Measurements from ENCODE around the gene ISCA2.

The ISCA2 gene

DNA sequence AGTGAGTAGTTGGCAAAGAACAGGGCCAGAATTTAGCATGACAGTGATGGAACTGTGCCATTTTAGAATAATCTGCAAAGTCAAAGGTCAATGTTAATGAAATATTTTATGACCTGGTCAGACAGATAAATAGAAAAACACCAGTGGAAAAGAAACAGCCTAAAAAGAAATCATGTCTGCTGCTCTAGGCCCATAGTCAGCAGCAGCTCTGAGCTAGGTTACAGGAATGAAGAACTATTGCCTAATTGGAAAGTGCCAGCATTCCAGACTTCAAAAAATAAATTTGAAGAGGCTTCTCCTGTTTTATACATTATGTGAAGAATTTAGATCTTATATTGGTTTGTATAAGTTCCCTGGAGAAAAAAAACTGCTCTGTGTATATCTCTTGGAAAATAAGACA is 10.2 kb upstream of the ISCA2 start:
- DNase-seq (ENCODE audit: low read depth in 2 of 2): no peak

DNA sequence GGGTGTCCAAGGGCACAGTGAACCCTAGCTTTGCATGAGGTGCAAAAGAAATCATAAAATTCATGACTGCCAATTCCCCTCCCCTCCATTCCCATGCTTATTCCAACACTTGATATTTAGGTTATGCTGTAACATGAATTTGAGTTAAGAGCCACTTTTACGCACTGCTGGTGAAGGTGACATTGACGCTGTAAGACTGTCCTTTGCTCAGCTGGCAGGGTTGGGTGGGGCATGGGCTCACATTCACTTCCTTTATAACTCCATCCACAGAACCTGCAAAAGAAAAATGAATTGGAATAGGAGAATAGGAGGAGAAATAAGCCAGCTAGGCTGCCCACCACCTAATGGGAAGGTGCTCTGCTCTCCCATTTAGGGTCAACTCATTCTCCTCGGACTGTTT is 7.4 kb upstream of the ISCA2 start:
- DNase-seq (ENCODE audit: low read depth in 2 of 2): no peak

DNA sequence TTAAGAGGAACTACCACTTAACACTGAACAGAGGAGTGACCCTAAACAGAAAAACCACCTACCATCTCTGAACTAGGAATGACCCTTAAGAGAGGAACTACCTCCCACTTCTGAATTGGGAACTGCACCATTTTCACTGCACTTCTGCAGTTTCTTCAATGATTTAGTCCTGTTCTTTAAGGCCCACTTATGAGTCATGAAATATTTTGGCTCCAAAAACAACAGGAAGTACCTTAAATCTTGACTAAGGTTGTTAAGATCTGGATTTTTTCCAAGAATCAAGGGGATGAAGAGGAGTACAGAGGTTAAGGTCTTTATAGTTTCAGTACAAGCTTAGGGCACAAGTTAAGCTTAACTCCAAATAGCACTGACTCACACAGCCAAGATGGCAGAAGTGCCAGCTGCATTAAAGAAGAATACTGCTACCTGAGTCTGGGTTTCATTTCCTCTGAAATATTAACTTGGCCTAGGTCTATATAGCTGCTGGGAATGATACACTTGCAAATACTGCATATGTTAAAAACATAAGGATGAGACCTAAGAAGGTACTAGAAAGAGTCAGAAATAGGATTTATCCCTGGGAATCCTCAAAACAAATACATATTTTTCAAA is 4.7 kb upstream of the ISCA2 start:
- DNase-seq (ENCODE audit: low read depth in 2 of 2): no peak

DNA sequence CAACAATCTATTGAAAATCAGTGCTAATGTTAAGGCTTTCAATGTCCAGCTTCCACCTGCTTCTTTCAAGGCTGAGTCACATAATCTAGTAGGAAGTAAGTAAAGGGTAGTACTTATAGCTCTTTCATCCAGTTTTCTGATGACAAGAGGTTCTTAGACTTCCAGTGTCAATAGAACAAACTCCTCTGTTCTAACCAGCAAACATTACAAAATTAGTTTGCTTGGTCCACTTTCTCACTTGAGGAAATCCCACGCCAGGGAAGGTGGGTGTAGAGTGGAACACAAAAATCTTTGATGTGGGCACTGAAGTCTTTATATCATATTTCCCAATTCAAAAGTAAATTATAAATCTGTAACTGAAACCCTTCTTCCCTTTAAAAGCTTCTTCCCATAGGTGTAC is 3.1 kb upstream of the ISCA2 start:
- DNase-seq (ENCODE audit: low read depth in 2 of 2): no peak

DNA sequence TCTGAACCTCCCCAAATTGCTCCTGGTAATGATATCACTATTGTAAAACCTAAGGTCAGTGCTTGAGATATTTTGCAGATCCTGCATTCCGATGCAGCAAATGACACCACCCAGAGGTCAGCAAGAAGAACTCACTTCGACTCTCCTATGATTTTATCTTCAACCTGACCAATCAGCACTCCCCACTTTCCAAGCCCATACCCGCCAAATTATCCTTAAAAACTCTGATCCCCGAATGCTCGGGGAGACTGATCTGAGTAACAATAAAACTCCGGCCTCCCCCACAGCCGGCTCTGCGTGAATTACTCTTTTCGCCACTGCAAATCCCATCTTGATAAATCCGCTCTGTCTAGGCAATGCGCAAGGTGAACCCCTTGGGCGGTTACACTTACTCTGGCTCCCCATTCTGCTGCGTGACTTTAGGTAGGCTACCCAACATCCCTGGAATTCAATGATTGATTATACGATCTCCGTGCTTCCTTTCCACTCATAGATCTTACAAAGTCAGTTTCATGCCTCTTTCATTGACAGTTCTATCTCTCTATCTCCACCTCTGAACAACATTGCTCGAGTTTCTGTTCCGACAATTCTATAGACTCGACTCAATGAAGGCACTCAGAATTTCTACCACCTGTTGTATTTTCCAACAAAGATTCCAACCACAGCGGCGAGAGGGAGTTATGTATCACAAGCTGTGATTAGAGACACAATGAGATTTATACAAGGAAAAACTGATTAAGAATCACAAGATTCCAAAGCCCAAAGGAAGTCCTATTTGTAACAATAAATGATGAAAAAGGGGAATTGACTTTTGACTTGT is 1.4 kb upstream of the ISCA2 start:
- no peak for DNase-seq (ENCODE audit: low read depth in 2 of 2)

DNA sequence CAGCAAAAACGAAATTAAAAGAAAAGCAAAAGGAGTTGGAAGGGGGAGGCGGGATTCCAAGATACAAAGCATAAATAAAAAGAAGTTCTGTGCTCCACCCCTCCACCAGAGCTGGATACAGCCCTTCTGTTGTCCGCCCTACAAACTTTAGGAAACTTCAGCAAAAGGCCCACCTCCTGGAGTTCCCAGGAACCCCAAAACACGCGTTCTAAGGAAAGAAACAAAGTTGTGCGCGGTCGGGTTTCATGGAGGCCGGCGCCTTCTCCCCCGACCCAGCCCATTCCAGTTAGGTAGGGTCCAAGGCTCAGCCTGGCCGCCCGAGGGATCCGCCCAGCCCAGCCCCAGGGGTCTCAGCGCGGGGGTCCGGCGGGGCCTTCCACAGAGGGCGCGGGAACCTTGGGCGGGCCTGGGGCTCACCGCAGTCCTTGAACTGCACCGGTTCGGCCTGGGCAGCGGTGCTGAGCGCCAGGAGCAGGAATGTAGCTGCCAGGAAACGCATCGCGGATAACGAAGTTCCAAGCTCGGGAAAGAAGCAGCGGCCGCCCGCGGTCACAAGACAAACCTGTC is 706 bp upstream of the ISCA2 start, which contains the start of gene NPC2:
NPC2 (minus strand) TSS at position 530 of the 567 bp plus-strand sequence; CDS start at position 499, 31 bp downstream.
- DNase-seq (ENCODE audit: low read depth in 2 of 2): no peak

DNA sequence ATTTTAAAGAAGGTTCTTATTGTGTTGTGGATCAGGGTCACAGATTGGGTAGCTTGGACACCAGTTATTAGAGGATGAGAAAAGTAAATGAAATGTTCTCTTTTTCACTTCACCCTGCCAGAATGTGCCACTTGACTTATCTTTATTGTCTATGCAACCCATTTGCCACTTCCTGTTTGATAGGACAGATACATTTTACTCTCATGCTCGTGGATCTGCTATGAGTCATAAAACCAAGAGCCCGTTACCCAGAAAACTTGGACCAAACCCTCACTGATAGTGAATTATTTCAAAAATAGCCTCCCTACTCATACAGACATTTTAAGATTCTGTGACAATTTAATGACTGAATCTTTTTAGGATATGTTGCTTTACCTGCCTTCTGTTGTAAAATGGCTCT is 1.8 kb downstream of the ISCA2 start:
- DNase-seq (ENCODE audit: low read depth in 2 of 2): no peak

DNA sequence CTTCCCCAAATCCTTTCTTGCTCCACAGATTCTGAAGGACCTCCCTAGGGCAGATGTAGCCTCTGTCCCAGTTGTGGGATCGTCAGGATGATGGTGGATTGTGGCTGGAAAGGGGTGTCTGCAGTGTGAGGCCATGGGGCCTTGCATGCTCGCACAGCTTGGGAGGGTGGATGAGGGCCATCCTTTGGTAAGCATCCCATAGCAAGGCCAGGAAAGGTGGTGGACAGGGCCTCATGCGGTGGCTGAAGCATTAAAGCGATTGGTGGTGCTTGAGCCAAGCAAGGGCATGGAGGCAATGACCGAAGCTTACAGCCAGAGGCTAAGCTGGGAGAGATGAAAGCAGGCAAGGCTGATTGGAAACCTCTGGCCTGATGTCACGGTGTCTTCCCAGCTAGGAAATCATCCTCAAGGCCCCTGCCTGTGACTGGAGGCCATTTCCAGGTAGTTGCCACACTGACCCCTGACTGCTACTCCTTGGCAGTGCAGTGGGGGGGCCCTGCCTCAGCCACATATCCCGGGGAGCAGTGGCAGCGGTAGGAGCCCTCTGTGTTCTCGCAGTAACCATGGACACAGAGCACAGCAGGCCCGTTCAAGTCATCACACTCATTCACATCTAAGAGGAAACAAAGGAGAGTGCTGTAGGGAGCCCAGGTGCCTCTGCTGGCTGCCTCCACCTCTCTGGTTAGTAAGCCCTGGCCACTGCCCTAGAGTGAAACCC is 7.0 kb downstream of the ISCA2 start:
- no peak for DNase-seq (ENCODE audit: low read depth in 2 of 2)

DNA sequence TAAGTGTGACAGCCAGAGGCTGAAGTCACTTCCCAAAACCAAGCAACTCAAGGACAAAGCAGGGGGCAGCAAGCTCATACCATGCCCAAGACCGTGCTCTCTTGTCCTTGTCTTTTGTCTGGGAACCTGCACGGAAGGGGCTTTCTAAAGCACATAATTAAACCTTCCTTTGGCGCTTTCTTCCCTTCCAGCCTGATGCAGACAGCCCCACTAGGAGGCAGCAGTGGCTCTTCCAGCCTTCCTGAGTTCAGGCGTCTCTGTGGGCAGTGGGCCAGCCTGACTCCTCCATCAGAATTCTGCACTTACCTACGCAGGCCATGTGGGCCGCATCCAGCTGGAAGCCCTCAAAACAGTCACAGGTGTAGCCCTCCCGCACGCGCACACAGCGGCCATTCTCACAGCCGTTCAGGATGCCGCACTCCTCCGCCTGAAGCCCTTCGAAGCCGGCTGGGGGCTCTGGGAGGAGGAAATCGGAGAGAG is 7.6 kb downstream of the ISCA2 start:
- DNase-seq (ENCODE audit: low read depth in 2 of 2): no peak

DNA sequence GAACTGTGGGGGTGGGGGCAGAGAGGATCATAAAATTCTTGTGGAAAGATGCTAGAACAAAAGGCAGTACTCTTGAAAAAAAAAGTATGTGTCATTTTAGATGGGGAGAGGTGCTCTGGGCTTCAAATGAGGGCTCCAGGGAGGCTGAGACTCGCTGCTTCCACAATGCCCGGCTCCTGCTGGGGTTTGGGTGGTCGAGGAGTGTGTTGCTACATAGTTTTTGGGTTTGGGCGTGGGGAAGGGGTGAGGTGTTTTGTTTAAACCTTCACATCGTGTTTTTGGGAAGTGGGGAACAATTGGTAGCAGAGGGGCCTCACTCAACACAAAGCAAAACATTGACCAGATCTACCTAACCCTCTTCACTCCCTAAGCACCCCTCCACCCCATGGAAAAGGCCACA is 8.1 kb downstream of the ISCA2 start:
- no peak for DNase-seq (ENCODE audit: low read depth in 2 of 2)

DNA sequence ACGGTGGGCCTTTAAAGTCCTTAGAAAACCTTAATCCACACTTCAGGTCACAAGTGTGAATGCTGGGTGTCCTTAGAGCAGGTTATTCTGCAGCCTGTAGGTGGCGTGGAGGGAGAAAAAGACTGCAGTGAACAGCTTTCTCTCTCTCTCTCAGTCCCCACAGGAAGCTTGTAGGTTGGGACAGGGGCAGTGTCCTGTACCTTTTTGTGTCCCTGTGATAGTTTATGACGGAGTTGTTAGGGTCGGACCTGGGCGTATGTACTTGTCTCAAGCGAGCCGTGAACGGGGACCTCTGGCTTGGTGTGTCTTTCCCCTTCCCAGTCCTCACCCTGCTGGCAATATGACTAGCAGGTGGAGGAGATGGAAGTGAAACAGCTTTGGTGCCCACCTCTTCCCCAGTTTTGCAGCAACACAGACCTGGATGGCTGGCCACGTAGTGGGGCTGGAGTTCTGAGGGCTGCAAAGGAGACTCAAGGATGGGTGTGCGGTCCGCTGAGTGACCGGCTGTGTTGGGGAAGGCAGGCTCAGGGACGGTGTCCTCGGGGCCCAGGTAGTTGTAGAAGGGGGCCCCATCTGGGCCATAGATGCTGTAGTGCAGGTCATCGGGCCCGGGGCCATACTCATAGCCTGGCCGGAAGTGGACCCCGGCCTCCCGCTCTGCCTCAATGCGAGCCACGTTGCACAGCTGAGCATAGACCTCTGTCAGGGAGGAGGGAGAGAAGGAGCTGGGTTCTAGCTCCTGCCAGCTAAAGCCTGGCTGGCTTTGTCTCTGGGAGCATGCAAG is 8.9 kb downstream of the ISCA2 start:
- DNase-seq (ENCODE audit: low read depth in 2 of 2): no peak

DNA sequence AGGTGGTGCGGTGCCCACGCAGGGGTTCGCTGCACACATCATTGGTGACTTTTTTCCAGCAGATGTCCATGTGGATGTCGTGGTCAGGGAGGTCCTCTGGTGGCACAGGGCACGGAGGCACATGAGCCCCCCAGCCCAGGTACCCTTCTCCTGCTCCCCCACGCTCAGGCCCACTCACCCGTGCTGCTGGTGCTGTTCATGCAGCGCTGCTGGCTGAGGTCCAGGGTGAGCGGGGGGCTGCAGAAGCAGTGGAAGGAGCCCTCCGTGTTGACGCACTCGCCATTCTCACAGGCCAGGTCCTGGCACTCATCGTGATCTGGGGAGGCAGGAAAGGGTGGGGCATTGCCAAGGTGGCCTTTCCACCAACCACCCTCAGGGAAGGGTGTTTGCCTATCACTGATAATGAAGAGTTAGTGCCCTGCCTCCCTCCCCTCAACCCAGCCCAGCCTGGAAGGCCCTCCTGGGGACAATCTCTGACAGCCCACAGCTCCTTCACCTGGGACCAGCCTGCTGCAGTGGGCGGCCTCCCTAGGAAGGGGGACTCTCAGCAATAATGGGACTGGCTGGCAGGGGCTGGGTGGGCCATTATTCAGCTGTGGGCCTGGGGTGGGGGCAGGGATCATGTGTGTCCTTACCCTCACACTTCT is 9.8 kb downstream of the ISCA2 start:
- DNase-seq (ENCODE audit: low read depth in 2 of 2): no peak

DNA sequence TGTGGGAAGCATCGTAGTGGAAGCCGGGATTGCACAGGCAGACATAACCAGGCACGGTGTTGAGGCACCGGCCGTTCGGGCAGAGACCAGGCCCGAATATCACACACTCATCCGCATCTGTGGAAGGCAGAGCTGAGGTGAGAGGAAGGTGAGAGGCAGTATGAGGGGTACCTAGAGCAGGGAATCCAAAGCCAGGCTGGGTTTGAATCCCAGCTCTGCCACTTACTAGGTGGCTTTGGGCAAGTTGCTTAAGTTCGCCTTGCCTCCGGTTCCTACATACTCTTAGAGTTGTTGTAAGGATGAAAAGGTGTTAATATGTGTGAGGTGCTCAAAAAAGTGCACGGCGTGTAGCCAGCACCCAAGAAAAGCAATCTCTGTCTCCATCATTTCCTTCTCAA is 10.4 kb downstream of the ISCA2 start:
- no peak for DNase-seq (ENCODE audit: low read depth in 2 of 2)

DNA sequence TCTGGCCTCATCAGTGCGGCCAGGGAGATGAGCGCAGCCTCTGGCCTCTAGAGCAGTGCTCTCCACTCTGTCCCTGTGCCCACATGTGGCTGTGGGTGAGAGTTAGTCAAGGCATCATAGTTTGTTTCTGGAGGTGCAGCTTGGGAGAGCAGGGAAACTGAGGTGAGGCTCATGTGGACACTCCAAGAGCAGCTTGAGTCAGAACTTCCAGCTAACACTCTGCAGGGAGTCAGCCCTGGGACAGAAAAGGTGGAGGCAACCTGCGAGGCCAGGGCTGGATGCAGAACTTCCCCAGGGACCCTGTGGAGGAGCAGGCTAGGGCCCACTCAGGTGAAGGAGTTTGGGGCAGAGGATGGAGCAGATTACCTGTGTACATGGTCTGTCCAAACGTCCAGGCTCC is 10.8 kb downstream of the ISCA2 start:
- no peak for DNase-seq (ENCODE audit: low read depth in 2 of 2)

DNA sequence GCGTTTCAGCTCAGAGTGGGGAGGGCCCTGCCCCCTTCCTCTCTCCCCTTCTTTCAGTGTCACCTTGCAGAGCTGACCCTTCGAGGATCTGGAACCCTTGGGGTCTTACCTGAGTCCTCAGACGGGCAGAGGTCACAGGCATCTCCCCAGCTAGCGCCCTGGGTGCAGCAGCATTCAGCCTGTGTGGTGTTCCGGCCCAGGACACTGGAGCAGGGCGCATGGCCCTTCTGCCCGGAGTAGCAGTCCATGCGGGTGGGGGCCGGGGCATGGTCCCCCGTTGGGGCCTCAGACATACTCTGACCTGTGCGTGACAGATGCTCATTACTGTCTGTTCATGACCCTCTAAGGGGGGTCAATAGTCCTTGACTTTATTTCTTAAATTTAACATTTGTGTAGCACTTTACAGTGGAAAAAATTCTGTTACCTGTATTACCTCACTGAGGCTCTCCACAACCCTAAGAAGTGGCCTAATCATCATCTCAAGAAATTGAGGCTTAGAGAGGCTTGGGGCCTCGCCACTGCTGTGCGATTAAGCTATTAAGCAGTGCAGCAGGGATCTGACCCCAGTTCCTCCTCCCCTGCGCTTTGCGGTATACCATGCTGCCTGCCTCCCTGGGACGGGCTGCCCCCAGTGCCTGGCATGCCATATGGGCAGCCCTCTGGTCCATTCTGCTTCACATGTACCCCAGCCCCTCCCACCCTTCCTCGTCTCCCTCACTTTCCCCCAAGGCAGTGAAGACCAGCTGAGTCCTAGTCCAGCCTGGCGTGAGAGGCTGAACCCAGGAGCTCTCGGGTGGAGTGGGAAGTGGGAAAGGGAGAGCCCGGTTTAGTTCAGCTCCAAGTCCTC is 11.5 kb downstream of the ISCA2 start:
- DNase-seq (ENCODE audit: low read depth in 2 of 2): no peak

DNA sequence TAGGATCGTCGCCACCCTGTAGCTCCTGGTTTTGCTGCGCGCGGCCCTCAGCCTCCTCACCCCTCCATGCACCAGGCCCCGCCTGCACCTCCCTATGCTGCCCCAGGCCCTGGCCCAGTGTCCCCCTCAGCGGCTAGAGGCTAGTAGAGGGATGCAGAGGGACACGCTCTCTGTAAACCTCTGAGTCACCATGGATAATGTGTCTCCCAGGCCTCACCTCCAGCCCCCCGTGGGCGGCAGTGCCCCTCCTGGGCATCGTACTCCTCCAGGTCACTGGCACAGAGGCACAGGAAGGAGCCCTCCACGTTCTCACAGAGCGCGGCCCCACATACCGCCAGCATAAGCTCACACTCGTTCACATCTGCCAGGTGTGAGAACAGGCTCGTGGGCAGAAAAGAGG is 12.3 kb downstream of the ISCA2 start:
- no peak for DNase-seq (ENCODE audit: low read depth in 2 of 2)

DNA sequence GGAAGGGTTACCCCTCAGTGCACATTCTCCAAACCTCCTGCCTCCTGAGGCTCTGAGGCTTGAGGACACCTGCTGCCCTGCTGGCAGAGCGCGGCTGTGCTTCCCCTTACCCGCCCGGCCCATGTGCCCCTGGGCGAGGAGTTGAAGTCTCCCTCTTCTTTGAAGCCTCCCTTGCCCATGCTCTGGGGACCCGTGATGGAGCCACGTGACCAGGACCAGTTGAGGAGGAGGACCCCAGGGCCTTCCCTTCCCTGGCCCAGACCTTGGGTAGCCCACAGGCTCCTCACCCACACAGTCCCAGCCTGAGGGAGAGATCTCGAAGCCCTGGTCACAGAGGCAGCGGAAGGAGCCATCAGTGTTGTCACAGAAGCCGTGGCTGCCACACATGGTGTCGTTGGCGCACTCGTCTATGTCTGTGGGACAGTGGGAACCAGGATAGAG is 12.9 kb downstream of the ISCA2 start:
- no peak for DNase-seq (ENCODE audit: low read depth in 2 of 2)

DNA sequence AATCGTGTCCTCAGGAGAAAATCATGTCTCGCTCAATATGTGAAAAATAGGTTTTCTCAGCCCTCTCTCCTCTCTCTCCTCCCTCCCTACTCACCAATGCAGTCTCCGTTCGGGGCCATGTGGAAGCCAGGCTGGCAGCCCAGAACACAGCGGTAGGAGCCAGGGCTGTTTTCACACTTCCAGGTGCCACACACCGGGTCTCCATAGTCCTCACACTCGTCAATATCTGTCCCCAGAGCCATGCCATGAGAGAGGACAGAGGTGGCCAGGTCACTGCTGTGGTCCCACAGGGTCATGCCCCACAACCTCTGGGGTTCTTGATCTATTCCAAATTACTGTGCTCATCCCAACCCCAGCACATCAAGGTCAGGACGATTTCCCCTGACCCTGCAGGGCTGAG is 13.5 kb downstream of the ISCA2 start:
- no peak for DNase-seq (ENCODE audit: low read depth in 2 of 2)

DNA sequence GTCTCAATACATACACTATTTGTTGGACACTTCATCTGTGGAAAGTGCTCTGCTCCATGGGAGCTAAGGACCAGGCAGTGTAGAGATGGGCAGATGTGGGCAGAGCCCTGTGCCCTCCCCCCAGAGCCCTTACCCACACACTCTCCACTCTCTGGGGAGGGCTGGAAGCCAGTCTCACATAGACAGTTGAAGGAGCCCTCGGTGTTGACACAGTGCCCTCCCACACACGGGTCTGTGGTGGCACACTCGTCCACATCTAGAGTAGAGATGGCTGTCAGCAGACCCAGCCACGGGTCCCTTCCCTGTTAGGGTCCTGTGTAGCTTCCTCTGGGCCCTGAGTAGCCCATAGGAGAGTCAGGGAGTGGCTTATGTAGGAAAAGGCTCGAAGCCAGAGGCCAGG is 14.3 kb downstream of the ISCA2 start:
- DNase-seq (ENCODE audit: low read depth in 2 of 2): no peak

DNA sequence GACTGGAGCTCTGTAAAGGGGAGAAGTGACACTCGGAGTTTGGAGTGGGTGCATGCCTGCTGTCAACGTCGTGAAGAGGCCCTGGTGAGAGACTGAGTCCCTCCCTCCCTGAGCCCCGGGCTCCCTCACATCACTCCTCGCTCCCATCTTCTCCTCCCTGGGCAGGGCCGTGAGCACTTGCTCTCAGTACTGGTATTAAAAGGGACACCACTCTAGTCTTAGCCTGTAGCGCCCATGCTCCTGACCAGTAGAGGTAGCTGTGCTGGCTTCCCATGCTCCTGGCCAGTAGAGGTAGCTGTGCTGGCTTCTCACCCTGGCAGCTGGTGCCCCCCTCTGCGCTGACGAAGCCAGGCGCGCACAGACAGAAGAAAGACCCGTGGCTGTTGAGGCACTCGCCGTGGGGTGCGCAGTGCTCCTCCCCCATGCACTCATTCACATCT is 14.7 kb downstream of the ISCA2 start:
- DNase-seq (ENCODE audit: low read depth in 2 of 2): no peak

Measured in stimulated activated CD8-positive, alpha-beta memory T cell treated with anti-CD3 and anti-CD28 coated beads, Interleukin-7, amount 100 ng/mL, for 4 hours (primary cell).